ENCODE data around the gene HSF4.

Gene HSF4

GRCh38 chr16:67166110-67166547 is 1.6 kb downstream of the HSF4 start:
- DNase-seq (ENCODE audit: low read depth) = no peak
- no peak overlapping the region for H3K4me3 ChIP-seq (ENCODE audit: low read depth, low read length)
- TF ChIP-seq POLR2A (IDR thresholded peaks at IDR 0.05; ENCODE audit: extremely low read depth, insufficient read length) = no peak
- no peak for TF ChIP-seq MYC (IDR thresholded peaks at IDR 0.05; ENCODE audit: low read depth, low read length)
- no peak for TF ChIP-seq MAX (IDR thresholded peaks at IDR 0.05; ENCODE audit: low read depth, low read length)
- TF ChIP-seq CTCF (IDR thresholded peaks at IDR 0.05; ENCODE audit: low read depth, low read length) = no peak

- no peak overlapping the region for H3K4me3 ChIP-seq (ENCODE audit: low read depth, low read length)
- TF ChIP-seq POLR2A (IDR thresholded peaks at IDR 0.05; ENCODE audit: extremely low read depth, insufficient read length) (no peak), MYC (IDR thresholded peaks at IDR 0.05; ENCODE audit: low read depth, low read length) (no peak), CTCF (IDR thresholded peaks at IDR 0.05; ENCODE audit: low read depth, low read length) (no peak), MAX (IDR thresholded peaks at IDR 0.05; ENCODE audit: low read depth, low read length) (no peak)
- no peak for DNase-seq (ENCODE audit: low read depth)
Observed at GRCh38 chr16:67166598-67167168, 2.1 kb downstream of the HSF4 start.

GRCh38 chr16:67167588-67167987 is 3.0 kb downstream of the HSF4 start:
- no peak for DNase-seq (ENCODE audit: low read depth)
- no peak for TF ChIP-seq CTCF (IDR thresholded peaks at IDR 0.05; ENCODE audit: low read depth, low read length)
- TF ChIP-seq MAX (IDR thresholded peaks at IDR 0.05; ENCODE audit: low read depth, low read length) = no peak
- no peak for TF ChIP-seq MYC (IDR thresholded peaks at IDR 0.05; ENCODE audit: low read depth, low read length)
- TF ChIP-seq POLR2A (IDR thresholded peaks at IDR 0.05; ENCODE audit: extremely low read depth, insufficient read length) = no peak
- H3K4me3 ChIP-seq (ENCODE audit: low read depth, low read length) = no peak overlapping the region

- no peak for TF ChIP-seq POLR2A (IDR thresholded peaks at IDR 0.05; ENCODE audit: extremely low read depth, insufficient read length)
- no peak for TF ChIP-seq MAX (IDR thresholded peaks at IDR 0.05; ENCODE audit: low read depth, low read length)
- no peak for TF ChIP-seq MYC (IDR thresholded peaks at IDR 0.05; ENCODE audit: low read depth, low read length)
- no peak for TF ChIP-seq CTCF (IDR thresholded peaks at IDR 0.05; ENCODE audit: low read depth, low read length)
- no peak overlapping the region for H3K4me3 ChIP-seq (ENCODE audit: low read depth, low read length)
- DNase-seq (ENCODE audit: low read depth) = no peak
Observed at GRCh38 chr16:67169011-67169451, 4.5 kb downstream of the HSF4 start.

GRCh38 chr16:67169642-67170167 is 5.2 kb downstream of the HSF4 start:
- no peak for TF ChIP-seq MYC (IDR thresholded peaks at IDR 0.05; ENCODE audit: low read depth, low read length)
- TF ChIP-seq CTCF (IDR thresholded peaks at IDR 0.05; ENCODE audit: low read depth, low read length) = peak; percentile 88
- peak; percentile 60 for DNase-seq (ENCODE audit: low read depth)
- peak overlapping the region; percentile 28 for H3K4me3 ChIP-seq (ENCODE audit: low read depth, low read length)
